NCI-H82 (cell line): ENCODE results near the gene UBC.

Experiments
- DNase-seq: peaks from one replicate; lab custom pipeline; 2025; lab: John Stamatoyannopoulos, UW

UBC gene

GRCh38 chr12:124864326-124864752 is 50.1 kb downstream of the UBC start:
- no peak for DNase-seq

GRCh38 chr12:124863416-124864325 is 50.8 kb downstream of the UBC start, which contains the start of gene SCARB1:
TSS of gene SCARB1 (minus strand) at chr12:124863864. CDS start at chr12:124863720, 144 bp downstream.
- DNase-seq: peak; percentile 92

GRCh38 chr12:124862768-124863415 is 51.6 kb downstream of the UBC start:
- DNase-seq: peak; percentile 81

- no peak for DNase-seq
Observed at GRCh38 chr12:124861898-124862676, 52.4 kb downstream of the UBC start.
